Liver (tissue), 9 donors: ENCODE results near the gene ST7. TPM values are rescaled to one million over a fixed set of nuclear protein-coding genes. Genes with fewer than 3 reads are reported as not detected.

Experiments
- DNase-seq: peaks from one replicate; pipeline ENCODE4 v3.0.0-alpha.2; 2017; ENCODE audit warnings: low spot score
- H3K27ac ChIP-seq, 2 donors: one replicate each; pipeline ENCODE4 v1.7.0; 2013; ENCODE audit warnings: inconsistent platforms in 2 of 2, low read length in 2 of 2, control low read depth in 1 of 2, low read depth in 1 of 2, mild to moderate bottlenecking in 1 of 2
- H3K27me3 ChIP-seq, 4 donors: one replicate each; pipeline versions ENCODE4 v1.6.1 to v1.7.0; 2013; ENCODE audit warnings: low read length in 3 of 4, inconsistent platforms in 1 of 4, mild to moderate bottlenecking in 1 of 4, moderate library complexity in 1 of 4; ENCODE audit not compliant: control insufficient read depth in 4 of 4, insufficient read depth in 4 of 4
- H3K36me3 ChIP-seq, 4 donors: one replicate each; pipeline versions ENCODE4 v1.6.1 to v1.7.0; 2013; ENCODE audit warnings: low read length in 3 of 4, mild to moderate bottlenecking in 3 of 4, low read depth in 1 of 4, moderate library complexity in 1 of 4; ENCODE audit not compliant: control insufficient read depth in 4 of 4, insufficient read depth in 3 of 4
- H3K4me1 ChIP-seq, 4 donors: one replicate each; pipeline versions ENCODE4 v1.6.1 to v1.7.0; 2013; ENCODE audit warnings: low read length in 3 of 4, mild to moderate bottlenecking in 3 of 4, moderate library complexity in 1 of 4; ENCODE audit not compliant: control insufficient read depth in 4 of 4, insufficient read depth in 4 of 4
- H3K4me3 ChIP-seq, 3 donors: one replicate each; pipeline versions ENCODE4 v1.6.1 to v1.7.0; 2013; ENCODE audit warnings: low read length in 3 of 3, control low read depth in 1 of 3, low read depth in 1 of 3, mild to moderate bottlenecking in 1 of 3
- H3K9ac ChIP-seq, 2 donors: one replicate each; pipeline ENCODE4 v1.7.0; 2013; ENCODE audit warnings: low read length in 2 of 2, mild to moderate bottlenecking in 2 of 2, moderate library complexity in 2 of 2, control low read depth in 1 of 2, low read depth in 1 of 2
- H3K9me3 ChIP-seq, 4 donors: one replicate each; pipeline versions ENCODE4 v1.6.1 to v1.7.0; 2013; ENCODE audit warnings: low read length in 3 of 4; ENCODE audit not compliant: control insufficient read depth in 4 of 4
- EGR1 ChIP-seq, 2 donors: IDR thresholded peaks; 2 replicates each; pipeline ENCODE4 v1.6.1; 2016 to 2018; ENCODE audit warnings: antibody characterized with exemption in 2 of 2, low read depth in 2 of 2
- FOXA1 ChIP-seq: IDR thresholded peaks from 2 replicates; pipeline ENCODE4 v1.6.1; 2016; ENCODE audit warnings: antibody characterized with exemption
- FOXA2 ChIP-seq: IDR thresholded peaks from 2 replicates; pipeline ENCODE4 v1.6.1; 2016; ENCODE audit warnings: antibody characterized with exemption
- GABPA ChIP-seq, 2 donors: IDR thresholded peaks in 1 of 2; conservative IDR thresholded peaks in 1 of 2; 2 replicates each; pipeline ENCODE4 v1.6.1; 2016; ENCODE audit warnings: antibody characterized with exemption in 2 of 2, mild to moderate bottlenecking in 1 of 2, moderate library complexity in 1 of 2
- HNF4A ChIP-seq, 2 donors: conservative IDR thresholded peaks; 2 replicates each; pipeline ENCODE4 v1.6.1; 2016; ENCODE audit warnings: antibody characterized with exemption in 2 of 2, mild to moderate bottlenecking in 2 of 2
- HNF4G ChIP-seq: IDR thresholded peaks from 2 replicates; pipeline ENCODE4 v1.6.1; 2016; ENCODE audit warnings: antibody characterized with exemption
- JUND ChIP-seq, 2 donors: IDR thresholded peaks; 2 replicates each; pipeline ENCODE4 v1.6.1; 2016; ENCODE audit warnings: antibody characterized with exemption in 2 of 2
- NR2F2 ChIP-seq: IDR thresholded peaks from 2 replicates; pipeline ENCODE4 v1.6.1; 2016; ENCODE audit warnings: antibody characterized with exemption
- RAD21 ChIP-seq, 2 donors: IDR thresholded peaks; 2 replicates each; pipeline ENCODE4 v1.6.1; 2016; ENCODE audit warnings: antibody characterized with exemption in 2 of 2, mild to moderate bottlenecking in 2 of 2
- RXRA ChIP-seq, 2 donors: IDR thresholded peaks; 2 replicates each; pipeline ENCODE4 v1.6.1; 2017 to 2018; ENCODE audit warnings: antibody characterized with exemption in 2 of 2, mild to moderate bottlenecking in 1 of 2
- SP1 ChIP-seq: IDR thresholded peaks from 2 replicates; pipeline ENCODE4 v1.6.1; 2018; ENCODE audit warnings: antibody characterized with exemption, mild to moderate bottlenecking
- TAF1 ChIP-seq: conservative IDR thresholded peaks from 2 replicates; pipeline ENCODE4 v1.6.1; 2016; ENCODE audit warnings: antibody characterized with exemption, mild to moderate bottlenecking
- YY1 ChIP-seq: IDR thresholded peaks from 2 replicates; pipeline ENCODE4 v1.6.1; 2016; ENCODE audit warnings: antibody characterized with exemption, mild to moderate bottlenecking
- WGBS: extraction: QIAGEN DNeasy Blood & Tissue Kit; methylation state at CpG from one replicate; pipeline ENCODE4 v1.1.7; 2013; 5-methylcytosine and 5-hydroxymethylcytosine counted together
- polyA plus RNA-seq, 2 donors: library from polyadenylated mRNA; stranded (reverse) in 1 of 2; unstranded in 1 of 2; fragments of 200-250 nt in 1 of 2; fragments of >200 nt in 1 of 2; fragmentation: Nextera tagmentation in 1 of 2; extraction: Ambion mirVana in 1 of 2; gene quantifications; one replicate each; pipeline versions ENCODE4 v1.2.1 to v1.2.3, GENCODE V29; 2013 to 2015
- total RNA-seq, 2 donors: library from RNA; depleted of rRNA; stranded (reverse); fragments of >200 nt; gene quantifications; one replicate each; pipeline ENCODE4 v1.2.3, GENCODE V29; 2014
- TF ChIP-seq, protein P1 (sequence below): fragments of 150-350 bp; IDR thresholded peaks from 2 replicates; pipeline ENCODE4 v1.5.1; 2017; ENCODE audit warnings: improper control_type of control experiment, low read depth, low read length; ENCODE audit not compliant: missing input control
- TF ChIP-seq, protein P2 (sequence below): IDR thresholded peaks from 2 replicates; pipeline ENCODE4 v1.6.1; 2016; ENCODE audit warnings: antibody characterized with exemption
- TF ChIP-seq, protein P3 (sequence below): IDR thresholded peaks from 2 replicates; pipeline ENCODE4 v1.6.1; 2016; ENCODE audit warnings: antibody characterized with exemption
- TF ChIP-seq, protein P4 (sequence below): IDR thresholded peaks from 2 replicates; pipeline ENCODE4 v1.6.1; 2016; ENCODE audit warnings: antibody characterized with exemption, mild to moderate bottlenecking
- donor health status: healthy.
- donor health status: healthy.
- donor health status: healthy.
- donor health status: healthy.
- donor health status: healthy.

The ST7 gene
- total and polyA plus RNA-seq, 4 donors, result 13.5 to 30.7 (median 22.6) TPM

DNA sequence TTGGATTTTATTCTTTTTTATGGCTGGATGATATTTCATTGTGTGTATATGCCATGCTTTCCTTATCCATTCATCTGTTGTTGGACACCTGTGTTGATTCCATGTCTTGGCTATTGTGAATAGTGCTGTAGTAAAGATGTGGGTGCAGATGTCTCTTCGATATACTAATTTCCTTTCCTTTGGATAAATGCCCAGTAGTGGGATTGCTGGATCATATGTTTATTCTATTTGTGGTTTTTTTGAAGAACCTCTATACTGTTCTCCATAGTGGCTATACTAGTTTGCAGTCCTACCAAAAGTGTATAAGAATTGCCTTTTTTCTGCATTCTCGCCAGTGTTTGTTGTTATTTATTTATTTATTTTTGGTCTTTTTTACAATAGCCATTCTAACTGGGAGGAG, 209.8 kb downstream of the ST7 start (continued):
- TF ChIP-seq HNF4A (conservative IDR thresholded peaks at IDR 0.05) (no peak), GABPA (IDR thresholded peaks at IDR 0.05 in 1 of 2, conservative IDR thresholded peaks at IDR 0.05 in 1 of 2) (no peak), EGR1 (IDR thresholded peaks at IDR 0.05; ENCODE audit: low read depth in 2 of 2) (no peak), YY1 (no peak), SP1 (no peak), TAF1 (no peak), NR2F2 (no peak)
- TF ChIP-seq, protein P1, sequence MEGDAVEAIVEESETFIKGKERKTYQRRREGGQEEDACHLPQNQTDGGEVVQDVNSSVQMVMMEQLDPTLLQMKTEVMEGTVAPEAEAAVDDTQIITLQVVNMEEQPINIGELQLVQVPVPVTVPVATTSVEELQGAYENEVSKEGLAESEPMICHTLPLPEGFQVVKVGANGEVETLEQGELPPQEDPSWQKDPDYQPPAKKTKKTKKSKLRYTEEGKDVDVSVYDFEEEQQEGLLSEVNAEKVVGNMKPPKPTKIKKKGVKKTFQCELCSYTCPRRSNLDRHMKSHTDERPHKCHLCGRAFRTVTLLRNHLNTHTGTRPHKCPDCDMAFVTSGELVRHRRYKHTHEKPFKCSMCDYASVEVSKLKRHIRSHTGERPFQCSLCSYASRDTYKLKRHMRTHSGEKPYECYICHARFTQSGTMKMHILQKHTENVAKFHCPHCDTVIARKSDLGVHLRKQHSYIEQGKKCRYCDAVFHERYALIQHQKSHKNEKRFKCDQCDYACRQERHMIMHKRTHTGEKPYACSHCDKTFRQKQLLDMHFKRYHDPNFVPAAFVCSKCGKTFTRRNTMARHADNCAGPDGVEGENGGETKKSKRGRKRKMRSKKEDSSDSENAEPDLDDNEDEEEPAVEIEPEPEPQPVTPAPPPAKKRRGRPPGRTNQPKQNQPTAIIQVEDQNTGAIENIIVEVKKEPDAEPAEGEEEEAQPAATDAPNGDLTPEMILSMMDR, result no peak

DNA sequence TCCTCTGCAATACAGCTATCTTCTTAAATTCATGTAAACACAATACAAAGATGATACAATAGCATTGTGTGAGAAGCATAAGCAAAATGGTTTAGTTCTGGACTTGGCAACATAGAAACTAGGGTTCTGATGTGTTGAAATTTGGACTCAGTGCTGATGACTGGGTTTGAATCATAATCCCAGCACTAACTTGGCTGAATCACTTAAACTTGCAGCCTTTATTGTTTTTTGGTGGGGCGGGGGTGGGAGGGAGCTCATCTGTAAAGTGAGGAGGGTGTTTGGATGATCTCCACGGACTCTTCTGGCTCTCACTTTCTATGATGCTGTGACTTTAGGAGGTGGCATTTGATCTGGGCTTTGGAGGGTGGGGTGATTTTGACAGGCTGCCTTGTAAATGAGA, 211.3 kb downstream of the ST7 start:
- Histone ChIP-seq H3K9ac (no peak overlapping the region), H3K36me3 (no peaks in the 10 kb centered on the region), H3K9me3 (no peaks in the 10 kb centered on the region), H3K27ac (no peak overlapping the region), H3K27me3 (no peaks in the 10 kb centered on the region), H3K4me3 (no peak overlapping the region), H3K4me1 (peaks cover 0 to 8% (median under 1%) of the 10 kb centered on the region in 4 donors)
- no peak for TF ChIP-seq RXRA (IDR thresholded peaks at IDR 0.05)
- TF ChIP-seq GABPA (IDR thresholded peaks at IDR 0.05 in 1 of 2, conservative IDR thresholded peaks at IDR 0.05 in 1 of 2), result no peak
- no peak for TF ChIP-seq NR2F2
- TF ChIP-seq, protein P1, result no peak
- TF ChIP-seq FOXA1, result no peak
- no peak for TF ChIP-seq TAF1
- TF ChIP-seq SP1, result no peak
- no peak for TF ChIP-seq JUND (IDR thresholded peaks at IDR 0.05)
- no peak for TF ChIP-seq YY1
- TF ChIP-seq, protein P2, sequence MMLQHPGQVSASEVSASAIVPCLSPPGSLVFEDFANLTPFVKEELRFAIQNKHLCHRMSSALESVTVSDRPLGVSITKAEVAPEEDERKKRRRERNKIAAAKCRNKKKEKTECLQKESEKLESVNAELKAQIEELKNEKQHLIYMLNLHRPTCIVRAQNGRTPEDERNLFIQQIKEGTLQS, result no peak
- TF ChIP-seq, protein P3, sequence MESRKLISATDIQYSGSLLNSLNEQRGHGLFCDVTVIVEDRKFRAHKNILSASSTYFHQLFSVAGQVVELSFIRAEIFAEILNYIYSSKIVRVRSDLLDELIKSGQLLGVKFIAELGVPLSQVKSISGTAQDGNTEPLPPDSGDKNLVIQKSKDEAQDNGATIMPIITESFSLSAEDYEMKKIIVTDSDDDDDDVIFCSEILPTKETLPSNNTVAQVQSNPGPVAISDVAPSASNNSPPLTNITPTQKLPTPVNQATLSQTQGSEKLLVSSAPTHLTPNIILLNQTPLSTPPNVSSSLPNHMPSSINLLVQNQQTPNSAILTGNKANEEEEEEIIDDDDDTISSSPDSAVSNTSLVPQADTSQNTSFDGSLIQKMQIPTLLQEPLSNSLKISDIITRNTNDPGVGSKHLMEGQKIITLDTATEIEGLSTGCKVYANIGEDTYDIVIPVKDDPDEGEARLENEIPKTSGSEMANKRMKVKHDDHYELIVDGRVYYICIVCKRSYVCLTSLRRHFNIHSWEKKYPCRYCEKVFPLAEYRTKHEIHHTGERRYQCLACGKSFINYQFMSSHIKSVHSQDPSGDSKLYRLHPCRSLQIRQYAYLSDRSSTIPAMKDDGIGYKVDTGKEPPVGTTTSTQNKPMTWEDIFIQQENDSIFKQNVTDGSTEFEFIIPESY, result no peak
- no peak for DNase-seq
- WGBS, result 95% methylated on average over 2 of the region's 2 CpGs

DNA sequence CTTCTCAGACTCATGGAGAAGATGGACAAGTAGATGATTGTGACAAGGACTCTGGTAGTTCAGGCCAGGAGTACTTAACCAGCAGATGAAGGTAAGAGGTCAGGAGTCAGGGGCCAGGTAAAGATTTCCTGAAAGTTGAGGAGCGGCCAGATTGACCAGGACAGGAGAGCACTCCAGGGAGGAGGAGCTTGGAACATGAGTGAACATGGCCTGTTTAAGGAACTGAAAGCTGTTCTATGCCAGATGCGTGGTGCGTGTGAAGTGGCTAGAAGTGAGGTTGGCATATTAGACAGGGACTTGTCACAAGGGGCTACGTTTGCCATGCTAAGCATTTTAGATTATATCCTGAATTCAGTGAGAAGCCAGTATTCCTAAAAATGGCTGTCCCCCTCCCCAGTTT, 212.4 kb downstream of the ST7 start:
- no peaks in the 10 kb centered on the region for H3K36me3 ChIP-seq
- no peak for DNase-seq
- no peaks in the 10 kb centered on the region for H3K9me3 ChIP-seq
- H3K27me3 ChIP-seq, result no peaks in the 10 kb centered on the region
- no peak overlapping the region for H3K9ac ChIP-seq
- peaks cover 0 to 13% (median 4%) of the 10 kb centered on the region in 4 donors for H3K4me1 ChIP-seq
- no peak overlapping the region for H3K27ac ChIP-seq
- 58% methylated on average over 4 of the region's 4 CpGs for WGBS
- no peak overlapping the region for H3K4me3 ChIP-seq
- no peak for TF ChIP-seq FOXA1
- no peak for TF ChIP-seq TAF1
- TF ChIP-seq FOXA2, result no peak
- TF ChIP-seq, protein P2, result no peak
- TF ChIP-seq YY1, result no peak
- TF ChIP-seq, protein P3, result no peak
- TF ChIP-seq HNF4G, result no peak
- no peak for TF ChIP-seq SP1
- no peak for TF ChIP-seq RAD21 (IDR thresholded peaks at IDR 0.05)
- TF ChIP-seq HNF4A (conservative IDR thresholded peaks at IDR 0.05), result no peak
- TF ChIP-seq, protein P4, sequence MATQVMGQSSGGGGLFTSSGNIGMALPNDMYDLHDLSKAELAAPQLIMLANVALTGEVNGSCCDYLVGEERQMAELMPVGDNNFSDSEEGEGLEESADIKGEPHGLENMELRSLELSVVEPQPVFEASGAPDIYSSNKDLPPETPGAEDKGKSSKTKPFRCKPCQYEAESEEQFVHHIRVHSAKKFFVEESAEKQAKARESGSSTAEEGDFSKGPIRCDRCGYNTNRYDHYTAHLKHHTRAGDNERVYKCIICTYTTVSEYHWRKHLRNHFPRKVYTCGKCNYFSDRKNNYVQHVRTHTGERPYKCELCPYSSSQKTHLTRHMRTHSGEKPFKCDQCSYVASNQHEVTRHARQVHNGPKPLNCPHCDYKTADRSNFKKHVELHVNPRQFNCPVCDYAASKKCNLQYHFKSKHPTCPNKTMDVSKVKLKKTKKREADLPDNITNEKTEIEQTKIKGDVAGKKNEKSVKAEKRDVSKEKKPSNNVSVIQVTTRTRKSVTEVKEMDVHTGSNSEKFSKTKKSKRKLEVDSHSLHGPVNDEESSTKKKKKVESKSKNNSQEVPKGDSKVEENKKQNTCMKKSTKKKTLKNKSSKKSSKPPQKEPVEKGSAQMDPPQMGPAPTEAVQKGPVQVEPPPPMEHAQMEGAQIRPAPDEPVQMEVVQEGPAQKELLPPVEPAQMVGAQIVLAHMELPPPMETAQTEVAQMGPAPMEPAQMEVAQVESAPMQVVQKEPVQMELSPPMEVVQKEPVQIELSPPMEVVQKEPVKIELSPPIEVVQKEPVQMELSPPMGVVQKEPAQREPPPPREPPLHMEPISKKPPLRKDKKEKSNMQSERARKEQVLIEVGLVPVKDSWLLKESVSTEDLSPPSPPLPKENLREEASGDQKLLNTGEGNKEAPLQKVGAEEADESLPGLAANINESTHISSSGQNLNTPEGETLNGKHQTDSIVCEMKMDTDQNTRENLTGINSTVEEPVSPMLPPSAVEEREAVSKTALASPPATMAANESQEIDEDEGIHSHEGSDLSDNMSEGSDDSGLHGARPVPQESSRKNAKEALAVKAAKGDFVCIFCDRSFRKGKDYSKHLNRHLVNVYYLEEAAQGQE, result no peak
